ENCODE results near the gene DCAF15.
"Not testable (repeated sequence)": the region's sequence is repeated elsewhere in the genome, so short reads cannot be mapped to it uniquely, and the experiment has no call there.

DCAF15 gene

GRCh38 chr19:13952154-13952930 lies at the start of gene DCAF15:
Gene DCAF15, plus strand, starts transcription at chr19:13952509. Its CDS starts 4 bp downstream, at chr19:13952513.
- peak; percentile 100 for DNase-seq

- DNase-seq = no peak
These were observed 49.2 kb upstream of the DCAF15 start for GRCh38 chr19:13902993-13903555.

- DNase-seq = peak; percentile 93
These were observed 46.4 kb upstream of the DCAF15 start, which contains the start of the genes BRME1 and CC2D1A for GRCh38 chr19:13905634-13906520. Gene BRME1, minus strand, starts transcription at chr19:13906117. Its CDS starts 1,225 bp downstream, at chr19:13904892. Gene CC2D1A, plus strand, starts transcription at chr19:13906201. Its CDS starts 241 bp downstream, at chr19:13906442.

- peak; percentile 13 for DNase-seq
These were observed 45.8 kb upstream of the DCAF15 start for GRCh38 chr19:13906521-13906904.

GRCh38 chr19:13906910-13907309 lies 45.4 kb upstream of the DCAF15 start:
- no peak for DNase-seq

GRCh38 chr19:13908674-13909073 lies 43.6 kb upstream of the DCAF15 start:
- no peak for DNase-seq

- no peak for DNase-seq
These were observed 42.9 kb upstream of the DCAF15 start for GRCh38 chr19:13909430-13909829.

- no peak for DNase-seq
These were observed 39.0 kb upstream of the DCAF15 start for GRCh38 chr19:13913352-13913751.

GRCh38 chr19:13914777-13915176 lies 37.5 kb upstream of the DCAF15 start:
- DNase-seq = no peak

- DNase-seq = no peak
These were observed 34.4 kb upstream of the DCAF15 start for GRCh38 chr19:13917888-13918406.

GRCh38 chr19:13918726-13919411 lies 33.4 kb upstream of the DCAF15 start:
- DNase-seq = no peak

GRCh38 chr19:13920524-13920923 lies 31.8 kb upstream of the DCAF15 start:
- no peak for DNase-seq

- peak; percentile 30 for DNase-seq
These were observed 31.2 kb upstream of the DCAF15 start for GRCh38 chr19:13920940-13921747.

GRCh38 chr19:13922118-13922517 lies 30.2 kb upstream of the DCAF15 start:
- not testable (repeated sequence) for DNase-seq

- DNase-seq = no peak
These were observed 28.9 kb upstream of the DCAF15 start for GRCh38 chr19:13923194-13923987.

- DNase-seq = no peak
These were observed 26.3 kb upstream of the DCAF15 start for GRCh38 chr19:13926010-13926409.

- DNase-seq = no peak
These were observed 25.6 kb upstream of the DCAF15 start for GRCh38 chr19:13926715-13927114.

GRCh38 chr19:13929340-13929739 lies 23.0 kb upstream of the DCAF15 start:
- DNase-seq = no peak

GRCh38 chr19:13929956-13930355 lies 22.4 kb upstream of the DCAF15 start:
- no peak for DNase-seq

- DNase-seq = no peak
These were observed 21.9 kb upstream of the DCAF15 start for GRCh38 chr19:13930402-13930801.
